Measurements from ENCODE around the gene PTP4A2.

- TF ChIP-seq, protein P1, sequence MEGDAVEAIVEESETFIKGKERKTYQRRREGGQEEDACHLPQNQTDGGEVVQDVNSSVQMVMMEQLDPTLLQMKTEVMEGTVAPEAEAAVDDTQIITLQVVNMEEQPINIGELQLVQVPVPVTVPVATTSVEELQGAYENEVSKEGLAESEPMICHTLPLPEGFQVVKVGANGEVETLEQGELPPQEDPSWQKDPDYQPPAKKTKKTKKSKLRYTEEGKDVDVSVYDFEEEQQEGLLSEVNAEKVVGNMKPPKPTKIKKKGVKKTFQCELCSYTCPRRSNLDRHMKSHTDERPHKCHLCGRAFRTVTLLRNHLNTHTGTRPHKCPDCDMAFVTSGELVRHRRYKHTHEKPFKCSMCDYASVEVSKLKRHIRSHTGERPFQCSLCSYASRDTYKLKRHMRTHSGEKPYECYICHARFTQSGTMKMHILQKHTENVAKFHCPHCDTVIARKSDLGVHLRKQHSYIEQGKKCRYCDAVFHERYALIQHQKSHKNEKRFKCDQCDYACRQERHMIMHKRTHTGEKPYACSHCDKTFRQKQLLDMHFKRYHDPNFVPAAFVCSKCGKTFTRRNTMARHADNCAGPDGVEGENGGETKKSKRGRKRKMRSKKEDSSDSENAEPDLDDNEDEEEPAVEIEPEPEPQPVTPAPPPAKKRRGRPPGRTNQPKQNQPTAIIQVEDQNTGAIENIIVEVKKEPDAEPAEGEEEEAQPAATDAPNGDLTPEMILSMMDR (IDR thresholded peaks at IDR 0.05; ENCODE audit: low read depth, low read length): no peak
- TF ChIP-seq POLR2A (IDR thresholded peaks at IDR 0.05; ENCODE audit: extremely low read depth, insufficient read length) (no peak), MYC (IDR thresholded peaks at IDR 0.05; ENCODE audit: low read depth, low read length) (no peak)
- TF ChIP-seq, protein P2, sequence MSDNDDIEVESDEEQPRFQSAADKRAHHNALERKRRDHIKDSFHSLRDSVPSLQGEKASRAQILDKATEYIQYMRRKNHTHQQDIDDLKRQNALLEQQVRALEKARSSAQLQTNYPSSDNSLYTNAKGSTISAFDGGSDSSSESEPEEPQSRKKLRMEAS (IDR thresholded peaks at IDR 0.05; ENCODE audit: low read depth, low read length): no peak
Measured at GRCh38 chr1:31949862-31950261, 11.7 kb upstream of the PTP4A2 start.
